ENCODE data around the gene ITGA1.
"Not testable (repeated sequence)": the region's sequence is repeated elsewhere in the genome, so short reads cannot be mapped to it uniquely, and the experiment has no call there.

ITGA1 gene

DNA sequence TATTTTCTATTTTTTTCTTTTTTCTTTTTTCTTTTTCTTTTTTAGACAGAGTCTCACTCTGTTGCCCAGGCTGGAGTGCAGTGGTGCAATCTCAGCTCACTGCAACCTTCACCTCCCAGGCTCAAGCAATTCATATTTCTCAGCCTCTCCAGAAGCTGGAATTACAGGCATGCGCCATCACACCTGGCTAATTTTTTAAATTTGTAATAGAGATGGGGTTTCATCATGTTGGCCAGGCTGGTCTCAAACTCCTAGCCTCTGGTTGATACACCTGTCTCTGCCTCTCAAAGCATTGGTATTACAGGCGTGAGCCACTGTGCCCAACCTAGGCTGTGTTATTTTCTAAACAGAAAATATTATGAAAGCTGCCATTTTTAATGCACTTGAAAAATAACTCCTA lies 78.3 kb downstream of the ITGA1 start:
- DNase-seq (ENCODE audit: low read depth in 2 of 2) = not testable (repeated sequence)

DNA sequence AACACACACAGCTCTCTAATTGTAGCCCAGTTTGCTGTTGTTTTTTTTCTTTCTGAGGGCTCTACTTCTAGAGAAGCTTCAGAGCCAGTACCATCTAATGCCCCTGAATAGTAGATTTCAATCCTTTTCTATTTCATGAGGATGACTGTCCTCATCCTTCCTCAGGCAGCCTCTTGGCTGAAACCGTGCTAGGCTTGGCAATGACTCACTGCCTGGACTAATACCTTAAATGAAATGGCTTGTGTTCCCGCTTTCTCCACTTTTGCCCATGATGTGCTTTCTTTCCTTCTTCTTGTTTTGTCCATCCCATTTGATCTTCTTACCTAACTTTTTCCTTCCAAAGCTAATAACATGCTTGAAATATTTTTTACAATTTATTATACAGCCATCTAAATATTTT lies 80.1 kb downstream of the ITGA1 start:
- DNase-seq (ENCODE audit: low read depth in 2 of 2) = no peak

DNA sequence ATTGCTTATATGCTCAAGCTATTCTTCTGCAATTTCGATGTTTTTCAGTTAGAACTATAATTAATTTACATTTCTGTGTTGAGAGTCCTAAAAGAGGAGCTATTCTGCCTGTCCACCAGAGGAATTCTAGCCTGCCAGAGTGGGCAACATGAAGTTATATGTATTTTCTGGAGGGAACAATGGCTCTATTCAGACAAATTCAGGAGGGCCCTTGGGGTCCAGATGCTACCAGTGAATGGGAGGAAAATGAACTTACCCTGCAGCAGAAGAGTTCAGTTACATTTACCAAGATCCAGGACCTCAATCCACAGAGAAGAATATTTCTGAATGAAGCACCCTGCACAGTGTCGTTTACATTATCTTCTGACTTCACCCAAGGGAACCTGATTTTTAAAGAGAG lies 80.7 kb downstream of the ITGA1 start:
- no peak for DNase-seq (ENCODE audit: low read depth in 2 of 2)

DNA sequence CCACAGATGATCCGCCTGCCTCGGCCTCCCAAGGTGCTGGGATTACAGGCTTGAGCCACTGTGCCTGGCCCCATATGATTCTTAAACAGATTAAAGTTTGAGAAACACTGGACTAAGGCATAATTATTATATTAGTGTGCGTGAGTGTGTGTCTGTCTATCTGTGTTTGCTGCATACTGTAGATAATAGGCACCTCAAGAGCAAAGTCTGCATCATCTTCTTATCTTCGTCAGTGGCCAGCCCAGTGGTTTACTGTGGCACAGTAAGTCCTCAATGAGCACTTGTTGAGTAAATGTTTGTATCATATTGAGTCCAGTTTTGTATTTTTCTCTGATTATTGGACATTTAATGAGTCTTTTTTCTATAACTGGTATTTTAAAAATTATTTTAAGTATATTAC lies 81.7 kb downstream of the ITGA1 start:
- DNase-seq (ENCODE audit: low read depth in 2 of 2) = no peak

DNA sequence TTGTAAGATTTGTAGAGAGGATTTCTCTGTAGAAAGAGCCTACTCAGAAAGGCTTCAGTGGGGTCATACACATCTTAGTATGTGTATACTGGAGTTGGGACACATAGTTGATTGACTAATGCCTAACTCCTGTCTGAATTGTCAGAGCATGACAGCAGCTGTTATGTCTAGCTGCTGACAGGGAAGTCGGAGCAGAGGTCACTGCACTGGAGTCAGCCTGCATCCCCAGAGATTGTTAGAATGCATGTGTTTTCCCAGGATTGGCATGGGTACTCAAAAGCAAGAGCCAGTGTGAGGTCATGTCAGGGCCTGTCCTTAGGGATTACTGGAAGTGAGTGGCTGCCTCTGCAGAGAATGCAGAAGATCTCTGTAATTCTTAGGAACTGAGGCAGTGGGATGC lies 82.7 kb downstream of the ITGA1 start:
- DNase-seq (ENCODE audit: low read depth in 2 of 2) = no peak

DNA sequence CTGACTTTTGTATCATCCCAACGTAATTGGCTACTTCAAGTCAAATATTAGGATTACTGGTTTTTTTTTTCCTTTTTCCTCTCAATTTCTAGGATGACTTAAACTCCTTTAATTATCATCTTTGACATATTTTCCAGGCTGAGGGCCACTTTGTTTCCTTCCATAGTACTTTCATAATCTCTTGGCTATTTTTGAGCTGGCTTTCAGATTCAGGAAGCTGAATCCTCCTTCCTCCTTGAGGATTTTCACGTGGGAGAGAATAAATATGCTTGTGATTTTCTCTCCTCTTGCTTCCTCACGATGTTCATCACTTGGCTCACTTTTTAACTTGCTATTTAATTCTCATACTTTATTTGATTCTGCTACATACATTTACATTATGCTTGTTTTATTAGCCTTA lies 88.1 kb downstream of the ITGA1 start:
- no peak for DNase-seq (ENCODE audit: low read depth in 2 of 2)

DNA sequence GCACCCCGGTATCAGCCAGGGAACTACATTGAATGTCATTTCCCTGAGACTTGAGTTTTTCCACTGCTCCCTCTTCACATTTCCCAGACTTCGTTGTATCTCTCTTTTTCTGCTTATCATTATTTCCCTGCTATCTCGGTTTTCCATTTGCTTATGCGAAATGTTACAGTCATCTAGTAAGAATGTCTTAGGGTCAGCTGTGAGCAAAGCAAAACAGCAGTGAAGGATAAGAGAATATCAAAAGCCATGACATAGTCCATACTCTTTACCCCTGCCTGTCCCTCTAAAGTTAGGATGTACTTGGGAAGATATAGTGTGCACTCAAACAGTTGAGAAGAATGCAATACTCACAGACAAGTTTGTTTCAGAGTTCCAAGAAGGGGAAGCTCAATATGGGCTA lies 88.7 kb downstream of the ITGA1 start:
- DNase-seq (ENCODE audit: low read depth in 2 of 2) = no peak

DNA sequence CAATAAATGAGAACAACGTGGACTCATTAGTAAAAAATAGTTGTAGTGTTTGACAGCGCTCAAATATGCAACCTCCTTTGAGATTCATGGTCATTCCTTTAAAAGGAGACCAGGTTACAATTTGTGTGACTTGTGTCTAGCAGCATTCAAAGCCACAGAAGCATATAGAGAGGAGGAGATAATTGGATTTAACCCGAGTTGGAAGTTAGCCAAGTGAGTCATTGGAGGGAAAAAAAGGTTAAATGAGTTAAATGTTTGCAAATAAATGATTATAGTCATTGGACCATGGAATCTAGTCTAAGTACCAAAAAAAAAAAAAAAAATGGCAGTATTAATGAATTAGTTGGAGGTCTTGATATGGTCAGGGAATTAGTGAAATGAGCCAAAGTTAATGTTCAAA lies 90.9 kb downstream of the ITGA1 start:
- no peak for DNase-seq (ENCODE audit: low read depth in 2 of 2)

DNA sequence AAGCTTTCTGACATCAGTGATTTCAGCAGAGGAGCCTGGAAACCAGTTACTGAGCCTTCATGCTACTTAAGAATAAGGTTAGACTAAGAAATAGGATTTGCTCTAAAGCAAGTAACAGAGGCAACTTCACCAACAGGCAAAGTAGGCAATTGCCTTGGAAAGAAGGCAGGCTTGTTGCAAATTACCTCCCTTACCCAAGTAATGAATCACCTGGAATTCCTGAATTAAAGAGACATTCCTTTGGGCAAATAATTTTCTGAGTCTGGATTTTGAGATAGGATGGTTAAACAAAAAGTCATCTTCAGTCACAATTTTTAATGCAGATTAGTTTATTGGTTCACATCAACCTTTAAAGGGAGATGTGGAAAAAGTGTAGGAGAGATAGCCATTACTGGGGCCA lies 92.8 kb downstream of the ITGA1 start:
- DNase-seq (ENCODE audit: low read depth in 2 of 2) = no peak

DNA sequence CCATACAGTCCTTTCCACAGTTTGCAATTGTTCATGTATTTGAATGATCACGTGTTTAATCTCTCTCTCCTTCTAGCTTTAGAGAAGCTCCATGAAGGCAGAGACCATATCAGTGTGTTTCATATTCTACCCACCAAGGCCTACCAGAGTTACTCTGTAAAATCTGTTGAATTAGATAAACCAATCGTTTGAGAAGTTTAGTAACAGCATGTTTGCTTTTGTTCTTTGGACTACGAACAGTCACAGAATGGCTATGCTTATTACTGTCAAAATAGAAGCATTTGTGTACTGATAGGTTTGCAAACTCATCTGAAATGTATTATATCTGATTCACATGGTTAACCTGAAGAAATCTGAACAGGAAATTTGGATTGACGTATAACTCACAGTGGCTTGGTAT lies 93.8 kb downstream of the ITGA1 start:
- no peak for DNase-seq (ENCODE audit: low read depth in 2 of 2)

DNA sequence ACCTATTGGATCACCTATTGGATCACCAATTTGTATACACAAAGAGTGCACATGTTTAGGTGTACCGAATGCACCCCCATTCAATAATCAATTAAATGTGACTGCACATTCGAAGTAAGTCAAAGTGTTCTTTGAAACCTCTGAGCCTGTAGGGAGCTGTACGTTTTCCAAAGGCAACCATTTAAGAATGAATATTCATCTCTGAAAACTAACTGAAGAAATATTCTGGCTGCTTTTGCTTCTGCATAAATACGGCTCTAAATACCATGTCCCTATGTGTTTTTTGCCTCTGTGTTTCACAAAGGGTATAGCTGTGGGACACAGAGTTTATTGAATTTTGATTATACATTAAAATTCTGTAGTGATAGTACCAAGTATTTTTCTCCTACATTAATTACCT lies 95.4 kb downstream of the ITGA1 start:
- DNase-seq (ENCODE audit: low read depth in 2 of 2) = no peak

DNA sequence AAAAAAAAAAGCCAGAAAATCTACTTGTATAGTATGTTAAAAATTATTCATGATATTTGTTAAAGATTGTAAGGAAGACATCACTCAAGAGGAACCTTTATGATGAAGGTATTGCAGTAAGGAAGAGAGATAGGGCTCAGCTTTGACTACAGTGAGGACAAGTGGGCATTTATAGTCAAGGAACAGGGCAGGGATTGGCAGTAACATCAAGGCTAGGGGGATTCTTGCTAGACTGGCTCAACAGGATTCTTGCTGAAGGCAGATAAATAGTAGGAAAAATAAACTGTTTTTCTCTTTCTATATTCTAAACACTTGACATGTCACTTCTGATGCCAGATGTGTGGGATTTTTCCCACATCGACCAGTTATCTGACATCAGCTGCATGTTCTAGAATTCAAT lies 96.7 kb downstream of the ITGA1 start:
- DNase-seq (ENCODE audit: low read depth in 2 of 2) = no peak

DNA sequence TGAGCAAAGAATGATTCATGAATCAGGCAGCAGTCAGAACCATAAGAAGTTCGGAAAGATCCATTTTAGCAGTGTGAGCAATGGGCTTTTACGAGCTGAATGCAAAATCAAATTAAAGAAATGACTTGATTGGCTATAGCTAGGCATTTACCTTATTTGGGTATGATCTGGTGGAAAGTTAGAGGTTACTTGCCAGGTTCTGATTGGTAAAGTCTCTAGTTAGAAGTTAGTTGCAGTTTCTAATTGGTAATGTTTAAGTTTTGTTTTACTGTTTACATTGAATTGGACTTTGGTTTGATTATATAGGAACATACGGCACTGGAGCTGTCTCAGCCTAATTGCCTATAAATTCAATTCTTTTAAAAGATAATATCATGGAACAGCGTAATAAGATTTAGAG lies 97.9 kb downstream of the ITGA1 start:
- no peak for DNase-seq (ENCODE audit: low read depth in 2 of 2)

DNA sequence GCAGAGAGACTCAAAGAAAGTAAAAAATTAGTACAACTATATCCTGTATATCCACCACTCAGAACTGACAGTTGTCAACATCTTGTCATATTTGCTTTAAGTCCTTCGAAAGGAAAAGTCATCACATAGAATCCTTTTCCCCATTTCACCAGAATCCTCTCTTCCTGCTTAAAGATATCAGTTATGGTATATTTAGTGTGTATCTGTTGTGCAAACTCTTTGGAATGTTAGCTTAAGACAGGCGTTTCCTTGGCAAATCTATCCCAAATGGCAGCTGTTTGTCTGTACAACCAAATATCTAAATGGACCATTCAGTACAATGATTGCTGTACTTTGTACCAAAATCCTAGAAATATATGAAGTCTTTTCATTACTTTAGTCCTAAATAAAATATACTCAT lies 98.5 kb downstream of the ITGA1 start:
- no peak for DNase-seq (ENCODE audit: low read depth in 2 of 2)

DNA sequence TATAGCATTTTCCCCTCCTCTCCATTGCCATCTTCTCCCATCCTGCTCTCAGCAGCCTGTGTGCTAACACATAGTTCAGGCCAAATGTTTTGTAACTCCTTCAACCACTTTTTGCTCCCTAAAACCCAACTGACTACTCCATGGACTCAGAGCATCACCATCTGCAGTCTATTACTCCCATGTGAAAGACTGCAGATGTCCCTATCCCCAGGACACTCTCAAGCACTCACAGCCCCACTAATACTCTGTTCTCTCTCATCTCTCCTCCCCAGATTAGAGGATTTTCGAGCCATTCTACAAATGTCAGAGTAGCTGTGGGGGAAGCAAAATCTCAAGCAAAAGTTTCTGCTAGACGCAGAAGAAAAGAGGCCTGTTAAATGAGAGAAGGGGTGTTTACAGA lies 99.3 kb downstream of the ITGA1 start:
- no peak for DNase-seq (ENCODE audit: low read depth in 2 of 2)

DNA sequence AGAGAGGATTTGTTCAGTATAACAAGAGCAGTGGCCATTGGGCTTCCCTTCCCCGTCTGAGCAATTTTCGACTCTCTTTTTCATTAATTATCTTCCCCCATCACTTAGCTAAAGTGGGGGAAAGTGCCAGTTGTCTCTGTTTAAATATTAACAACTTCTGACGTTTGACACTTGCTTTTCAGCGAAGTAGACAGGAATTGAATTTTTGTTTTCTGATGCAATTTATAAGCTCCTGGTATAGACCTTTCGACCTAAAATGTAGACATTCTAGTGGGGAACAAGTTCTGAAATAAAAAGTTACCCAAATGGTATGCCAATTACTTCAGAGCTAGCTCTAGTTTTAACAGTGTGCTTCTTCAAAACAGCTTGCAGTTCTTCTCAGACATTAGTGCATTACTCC lies 100.6 kb downstream of the ITGA1 start:
- DNase-seq (ENCODE audit: low read depth in 2 of 2) = no peak

DNA sequence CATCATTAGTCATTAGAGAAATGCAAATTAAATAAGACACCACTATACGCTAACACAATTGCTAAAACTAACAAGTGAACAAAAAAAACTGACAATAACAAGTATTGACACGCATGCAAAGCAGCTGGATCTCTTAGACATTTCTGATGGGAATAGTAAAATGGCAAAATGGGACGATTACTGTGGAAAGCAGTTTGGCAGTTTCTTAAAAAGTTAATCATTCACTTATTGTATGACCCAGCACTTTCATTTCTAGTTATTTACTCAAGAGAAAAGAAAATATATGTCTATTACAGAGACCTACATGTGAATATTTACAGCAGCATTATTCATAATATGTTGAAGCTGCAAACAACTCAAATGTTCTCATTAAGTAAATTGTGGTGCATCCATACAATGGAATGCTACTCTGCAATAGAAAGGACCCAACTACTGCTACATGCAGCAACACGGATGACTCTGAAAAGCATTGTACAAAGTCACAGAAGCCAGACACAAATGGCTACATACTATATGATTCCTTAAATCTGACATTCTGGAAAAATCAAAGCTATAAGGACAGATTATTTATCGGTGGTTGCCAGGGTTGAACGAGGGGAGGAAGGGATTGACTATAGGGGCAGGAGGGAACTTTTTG lies 104.6 kb downstream of the ITGA1 start:
- no peak for DNase-seq (ENCODE audit: low read depth in 2 of 2)

DNA sequence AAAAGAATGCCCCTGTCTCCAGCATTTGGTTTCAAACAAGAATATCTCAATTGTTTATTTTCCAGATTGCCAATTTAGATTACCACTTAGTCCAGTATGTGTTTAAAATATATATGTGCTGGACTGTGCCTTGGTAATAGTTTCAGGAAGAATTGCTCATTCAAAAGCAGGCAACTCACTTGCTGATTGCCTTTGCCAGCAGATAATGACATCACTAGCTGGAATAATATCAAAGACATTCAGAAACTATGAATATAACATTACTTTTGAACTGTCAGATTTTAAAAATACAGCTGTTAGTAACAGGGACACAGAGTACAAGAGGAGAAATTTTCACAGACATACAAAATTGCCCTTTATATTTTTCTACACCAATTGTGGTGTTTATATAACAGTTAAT lies 105.4 kb downstream of the ITGA1 start:
- DNase-seq (ENCODE audit: low read depth in 2 of 2) = no peak

DNA sequence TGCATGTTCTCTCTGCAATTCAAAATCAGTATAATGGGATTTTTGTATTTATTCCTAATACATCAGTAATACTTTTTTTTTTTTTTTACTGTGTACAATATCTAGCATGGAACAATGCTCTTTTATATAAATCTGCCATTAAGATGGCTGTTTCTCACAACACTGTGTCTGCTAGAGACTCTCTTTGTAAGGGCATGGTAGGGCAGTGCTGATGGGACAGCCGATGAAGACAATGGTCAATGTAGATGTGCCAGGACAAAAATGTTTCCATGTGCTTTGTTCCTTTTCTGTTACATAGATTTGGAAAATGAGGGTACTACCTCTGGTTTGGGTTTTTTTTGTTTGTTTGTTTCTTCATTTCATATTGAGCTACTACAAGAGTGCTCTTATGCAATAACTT lies 106.1 kb downstream of the ITGA1 start:
- no peak for DNase-seq (ENCODE audit: low read depth in 2 of 2)

DNA sequence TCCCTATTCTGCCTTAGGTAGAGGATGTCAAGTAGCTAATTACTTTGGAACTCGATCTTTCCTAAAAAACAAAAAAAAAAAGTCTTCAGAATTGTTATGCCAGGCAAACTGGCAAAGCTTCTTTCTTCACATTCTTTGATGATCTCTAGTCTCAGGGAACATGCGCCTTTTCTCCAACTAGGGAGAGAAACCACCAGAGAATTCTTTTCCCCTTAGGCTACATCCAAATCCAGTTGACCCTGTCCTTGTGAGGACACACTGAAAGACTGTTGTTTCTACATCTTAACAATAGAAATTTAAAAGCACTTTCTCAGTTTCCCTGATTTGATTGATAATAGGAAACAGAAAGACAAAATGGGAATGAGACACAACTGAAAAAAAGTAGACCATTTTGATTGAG lies 106.7 kb downstream of the ITGA1 start:
- no peak for DNase-seq (ENCODE audit: low read depth in 2 of 2)

DNA sequence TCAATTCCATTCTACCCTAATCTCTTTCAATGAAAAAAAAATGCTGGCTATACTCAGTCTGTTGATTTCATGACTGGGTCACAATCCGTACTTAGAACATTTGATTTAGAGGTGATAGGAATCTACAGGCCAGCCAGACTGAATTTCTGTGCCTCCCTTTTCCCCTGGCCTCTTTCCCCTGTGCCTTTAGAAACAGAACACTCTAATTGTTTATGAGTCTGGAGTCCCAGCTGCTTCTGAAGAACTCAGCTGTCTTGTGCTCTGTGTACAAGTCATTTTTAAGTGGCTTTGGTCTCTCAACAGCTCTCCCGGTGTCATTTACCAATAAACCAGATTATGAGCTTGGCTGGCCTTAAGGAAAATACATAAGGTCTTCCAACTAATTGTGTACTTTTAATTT lies 107.4 kb downstream of the ITGA1 start:
- no peak for DNase-seq (ENCODE audit: low read depth in 2 of 2)

DNA sequence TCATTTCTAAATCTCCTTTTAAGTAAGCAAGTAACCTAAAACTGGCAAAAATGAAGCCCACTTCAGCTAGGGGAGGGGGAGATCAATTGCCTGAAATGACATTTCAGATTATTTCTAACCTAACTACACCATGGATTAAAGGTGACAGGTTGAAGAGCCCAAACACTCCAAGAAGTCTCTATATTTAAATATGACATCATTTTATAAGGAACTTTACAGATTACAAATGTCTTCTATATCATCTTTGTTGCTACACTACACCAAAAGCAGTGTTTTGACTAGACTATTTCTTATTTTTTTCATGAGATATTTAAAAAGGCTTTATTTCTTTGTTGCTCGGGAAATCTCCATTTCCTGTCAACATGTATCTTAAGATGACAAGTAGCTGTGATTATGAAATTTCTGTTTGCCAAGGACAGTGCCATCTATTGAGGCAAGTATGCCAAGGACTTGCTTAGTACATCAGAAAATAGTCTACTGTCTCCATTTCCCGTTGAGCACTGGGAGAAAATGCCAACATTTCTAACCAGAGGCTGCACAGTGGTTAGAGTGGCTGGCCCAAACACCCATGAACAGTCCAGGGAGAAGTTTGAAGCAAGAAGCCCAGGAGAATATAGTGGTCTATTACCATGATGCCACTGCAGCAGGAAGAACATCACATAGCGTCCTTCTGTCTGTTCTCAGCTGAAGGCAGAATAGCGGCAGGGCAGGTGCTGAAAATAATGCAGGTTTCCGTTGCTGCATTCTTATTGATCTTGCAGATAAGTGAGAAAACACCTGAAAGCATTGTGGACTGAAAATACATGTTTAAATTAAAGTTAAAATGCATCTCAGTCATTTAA lies 108.1 kb downstream of the ITGA1 start:
- DNase-seq (ENCODE audit: low read depth in 2 of 2) = no peak

DNA sequence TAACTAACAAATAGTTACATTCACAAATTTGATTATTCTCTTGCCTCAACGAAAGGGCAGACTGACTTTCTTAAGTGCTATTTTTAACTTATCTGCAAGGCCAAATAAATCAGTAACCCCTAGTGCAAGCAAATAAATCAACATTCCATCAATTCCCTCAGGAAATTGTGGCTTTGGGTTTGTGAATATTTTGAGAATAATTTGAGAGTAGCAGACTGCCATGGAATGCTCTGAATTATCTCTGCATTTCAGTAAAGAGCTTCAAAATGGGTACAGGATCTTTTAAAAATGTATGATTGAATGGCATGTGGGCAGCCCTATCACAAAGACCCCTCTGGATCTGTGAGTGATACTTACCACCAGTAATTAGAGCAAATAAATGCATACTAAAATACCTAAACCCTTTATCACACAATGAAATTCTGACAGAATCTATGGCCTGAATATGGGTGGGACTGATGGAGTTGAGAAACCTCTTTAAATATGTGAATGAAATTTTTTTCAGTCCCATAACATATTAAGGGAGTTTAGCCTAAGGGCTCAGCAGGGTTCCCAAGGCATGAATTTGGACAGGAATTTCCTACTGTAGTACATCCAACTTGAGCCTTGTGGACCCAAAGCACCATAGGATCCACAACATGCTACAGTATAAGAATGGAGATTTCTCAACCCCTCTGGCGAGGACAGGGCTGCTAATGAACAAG lies 109.0 kb downstream of the ITGA1 start:
- DNase-seq (ENCODE audit: low read depth in 2 of 2) = no peak

Data from stimulated activated CD8-positive, alpha-beta memory T cell treated with anti-CD3 and anti-CD28 coated beads, Interleukin-7, amount 100 ng/mL, for 1 hour (primary cell).